Testis (tissue), 2 donors: ENCODE results near the gene WBP1L.

Experiments used
- POLR2A ChIP-seq: fragments of 450-650 bp; IDR thresholded peaks from one replicate; pipeline ENCODE4 v1.6.1; 2017; ENCODE audit warnings: antibody characterized with exemption, mild to moderate bottlenecking, moderate library complexity
- TF ChIP-seq, protein P1 (sequence below), 3 experiments: fragments of 450-650 bp in 2 of 3; fragments of 200-600 bp in 1 of 3; sonication (generic) in 1 of 3; IDR thresholded peaks; one replicate each; pipeline ENCODE4 v1.5.1; 2016 to 2019; ENCODE audit warnings: antibody characterized with exemption in 3 of 3, mild to moderate bottlenecking in 2 of 3, moderate library complexity in 1 of 3

DNA sequence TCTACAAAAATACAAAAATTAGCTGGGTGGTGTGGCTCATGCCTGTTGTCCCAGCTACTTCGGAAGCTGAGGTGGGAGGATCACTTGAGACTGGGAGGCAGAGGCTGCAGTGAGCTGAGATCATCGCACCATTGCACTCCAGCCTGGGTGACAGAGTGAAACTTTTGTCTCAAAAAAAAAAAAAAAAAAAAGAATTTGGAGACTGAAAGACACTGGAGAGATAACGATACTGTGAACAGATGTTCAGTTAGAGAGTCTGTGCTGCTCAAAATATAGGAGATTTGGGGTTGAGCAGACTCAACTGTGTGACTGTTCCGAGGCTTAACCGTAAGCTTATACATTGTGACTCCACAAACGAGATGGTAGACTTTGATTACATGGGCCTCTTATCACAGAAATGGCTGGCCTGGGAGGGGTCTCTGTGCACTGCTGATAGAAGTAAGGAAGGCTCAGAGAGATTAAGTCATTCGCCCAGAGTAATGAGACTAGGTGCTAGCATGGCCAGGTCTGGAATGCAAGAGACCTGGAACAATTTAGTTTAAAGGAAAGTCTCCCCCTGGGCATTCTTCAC is 19.4 kb downstream of the WBP1L start:
- TF ChIP-seq POLR2A, result no peak
- TF ChIP-seq, protein P1, sequence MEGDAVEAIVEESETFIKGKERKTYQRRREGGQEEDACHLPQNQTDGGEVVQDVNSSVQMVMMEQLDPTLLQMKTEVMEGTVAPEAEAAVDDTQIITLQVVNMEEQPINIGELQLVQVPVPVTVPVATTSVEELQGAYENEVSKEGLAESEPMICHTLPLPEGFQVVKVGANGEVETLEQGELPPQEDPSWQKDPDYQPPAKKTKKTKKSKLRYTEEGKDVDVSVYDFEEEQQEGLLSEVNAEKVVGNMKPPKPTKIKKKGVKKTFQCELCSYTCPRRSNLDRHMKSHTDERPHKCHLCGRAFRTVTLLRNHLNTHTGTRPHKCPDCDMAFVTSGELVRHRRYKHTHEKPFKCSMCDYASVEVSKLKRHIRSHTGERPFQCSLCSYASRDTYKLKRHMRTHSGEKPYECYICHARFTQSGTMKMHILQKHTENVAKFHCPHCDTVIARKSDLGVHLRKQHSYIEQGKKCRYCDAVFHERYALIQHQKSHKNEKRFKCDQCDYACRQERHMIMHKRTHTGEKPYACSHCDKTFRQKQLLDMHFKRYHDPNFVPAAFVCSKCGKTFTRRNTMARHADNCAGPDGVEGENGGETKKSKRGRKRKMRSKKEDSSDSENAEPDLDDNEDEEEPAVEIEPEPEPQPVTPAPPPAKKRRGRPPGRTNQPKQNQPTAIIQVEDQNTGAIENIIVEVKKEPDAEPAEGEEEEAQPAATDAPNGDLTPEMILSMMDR (IDR thresholded peaks at IDR 0.05), result no peak
